PFSK-1 (cell line): ENCODE measurements around the gene GPR39.

Source experiments
- FOXP2 ChIP-seq: optimal IDR thresholded peaks from 2 replicates; pipeline ENCODE3; 2011; ENCODE audit warnings: borderline replicate concordance, control low read depth, inconsistent platforms; ENCODE audit not compliant: insufficient read depth; ENCODE audit errors: extremely low read length, extremely low read depth
- POLR2AphosphoS5 ChIP-seq: IDR thresholded peaks from 2 replicates; pipeline ENCODE4 v1.6.1; 2012; ENCODE audit warnings: low read depth, mild to moderate bottlenecking, control low read depth, low read length, moderate library complexity
- REST ChIP-seq, 2 experiments: IDR thresholded peaks; 2 replicates each; pipeline versions ENCODE4 v1.6.1 to v1.8.0; 2011 to 2012; ENCODE audit warnings: low read depth in 2 of 2, low read length in 2 of 2, control low read depth in 1 of 2, inconsistent platforms in 1 of 2, mild to moderate bottlenecking in 1 of 2, moderate library complexity in 1 of 2; ENCODE audit not compliant: insufficient read depth in 1 of 2
- SIN3A ChIP-seq: IDR thresholded peaks from 2 replicates; pipeline ENCODE4 v1.6.1; 2012; ENCODE audit warnings: mild to moderate bottlenecking, low read length, moderate library complexity, borderline replicate concordance; ENCODE audit not compliant: insufficient read depth
- TAF1 ChIP-seq: IDR thresholded peaks from 2 replicates; pipeline ENCODE4 v1.6.1; 2012; ENCODE audit warnings: low read length, control low read depth, borderline replicate concordance; ENCODE audit not compliant: insufficient read depth

Gene GPR39

GRCh38 chr2:132517386-132517785 lies 100.8 kb downstream of the GPR39 start:
- TF ChIP-seq SIN3A, result no peak
- TF ChIP-seq POLR2AphosphoS5, result no peak
- no peak for TF ChIP-seq TAF1
- TF ChIP-seq REST (IDR thresholded peaks at IDR 0.05; ENCODE audit: insufficient read depth in 1 of 2, low read depth in 2 of 2, low read length in 2 of 2), result no peak
- no peak for TF ChIP-seq FOXP2

GRCh38 chr2:132518302-132518701 lies 101.7 kb downstream of the GPR39 start:
- TF ChIP-seq REST (IDR thresholded peaks at IDR 0.05; ENCODE audit: insufficient read depth in 1 of 2, low read depth in 2 of 2, low read length in 2 of 2) (no peak), SIN3A (no peak), TAF1 (no peak), FOXP2 (no peak), POLR2AphosphoS5 (no peak)

- no peak for TF ChIP-seq TAF1
- TF ChIP-seq FOXP2, result no peak
- no peak for TF ChIP-seq REST (IDR thresholded peaks at IDR 0.05; ENCODE audit: insufficient read depth in 1 of 2, low read depth in 2 of 2, low read length in 2 of 2)
- no peak for TF ChIP-seq SIN3A
Observed at GRCh38 chr2:132519566-132519965, 103.0 kb downstream of the GPR39 start.

GRCh38 chr2:132521341-132521740 lies 104.7 kb downstream of the GPR39 start:
- TF ChIP-seq FOXP2 (no peak), REST (IDR thresholded peaks at IDR 0.05; ENCODE audit: insufficient read depth in 1 of 2, low read depth in 2 of 2, low read length in 2 of 2) (no peak), TAF1 (no peak), POLR2AphosphoS5 (no peak), SIN3A (no peak)

- TF ChIP-seq TAF1 (no peak), SIN3A (no peak), POLR2AphosphoS5 (no peak), FOXP2 (no peak), REST (IDR thresholded peaks at IDR 0.05; ENCODE audit: insufficient read depth in 1 of 2, low read depth in 2 of 2, low read length in 2 of 2) (no peak)
Observed at GRCh38 chr2:132522901-132523300, 106.3 kb downstream of the GPR39 start.
